GM21529 (cell line): ENCODE measurements around the gene NHSL1.

Source experiments
- ATAC-seq: cut with Tn5 transposase; IDR thresholded peaks from one replicate; pipeline ENCODE4 v1.9.1; 2021; ENCODE audit not compliant: unreplicated experiment

Gene NHSL1

GRCh38 chr6:138498629-138499302, 528 bp downstream of the NHSL1 start:
- ATAC-seq: no peak

GRCh38 chr6:138497286-138497685, 2.0 kb downstream of the NHSL1 start:
- no peak for ATAC-seq

DNA sequence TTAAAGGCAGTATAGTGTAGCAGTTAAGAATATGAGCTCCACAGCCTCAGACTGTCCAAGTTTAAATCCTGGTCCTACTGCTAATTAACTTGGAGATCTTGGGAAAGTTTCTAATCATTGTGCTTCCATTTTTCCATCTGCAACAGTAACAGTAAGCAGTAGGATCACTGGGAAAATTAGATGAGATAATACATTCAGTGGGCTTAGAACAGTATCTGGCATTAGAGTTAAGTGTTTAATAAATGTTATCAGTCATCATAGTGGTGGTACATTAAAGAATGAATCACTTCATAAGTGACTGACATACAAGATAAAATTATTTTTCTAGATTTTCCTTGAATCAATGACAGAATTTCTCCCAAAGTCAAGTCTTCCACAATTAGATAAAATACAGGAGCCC, 5.0 kb downstream of the NHSL1 start:
- no peak for ATAC-seq

DNA sequence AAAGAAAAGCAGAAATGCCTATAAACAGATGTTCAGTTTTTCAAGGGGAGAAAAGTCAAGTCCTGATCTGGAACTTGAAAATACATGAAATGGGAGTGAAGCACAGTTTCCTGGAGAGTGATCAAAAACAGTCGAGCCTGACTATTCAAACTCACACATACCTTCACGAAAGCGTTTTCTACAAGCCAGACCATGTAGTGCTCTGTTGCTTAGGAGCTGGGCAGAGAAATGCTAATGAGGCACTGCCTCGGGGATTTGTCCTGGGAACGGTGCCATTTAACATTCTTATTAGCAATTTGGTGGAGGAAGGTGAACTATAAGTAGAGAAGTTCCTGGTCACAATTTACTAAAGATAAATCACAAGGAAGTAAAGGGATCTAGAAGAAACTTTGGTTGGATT, 5.9 kb downstream of the NHSL1 start:
- no peak for ATAC-seq

GRCh38 chr6:138492871-138493270, 6.4 kb downstream of the NHSL1 start:
- no peak for ATAC-seq

DNA sequence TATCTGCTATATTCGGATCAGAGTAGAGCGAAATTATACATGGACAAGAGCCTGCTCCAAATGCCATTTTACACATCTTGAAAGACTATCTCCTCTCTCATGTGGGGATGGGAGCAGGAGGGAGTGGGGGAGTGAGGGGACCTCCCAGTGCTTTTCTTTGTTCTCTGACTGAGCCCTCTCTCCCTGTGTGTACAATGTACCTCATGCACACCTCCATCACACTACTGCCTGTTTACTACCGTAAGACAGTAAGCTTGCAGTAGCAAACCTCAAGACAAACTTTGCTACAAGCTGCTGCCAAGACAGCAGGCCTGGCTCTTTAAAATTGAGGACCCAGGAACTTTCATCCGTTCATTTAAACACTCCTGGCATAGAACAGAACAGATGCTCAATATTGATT, 7.2 kb downstream of the NHSL1 start:
- ATAC-seq: no peak

- no peak for ATAC-seq
These were observed 8.3 kb downstream of the NHSL1 start for GRCh38 chr6:138491017-138491416.

DNA sequence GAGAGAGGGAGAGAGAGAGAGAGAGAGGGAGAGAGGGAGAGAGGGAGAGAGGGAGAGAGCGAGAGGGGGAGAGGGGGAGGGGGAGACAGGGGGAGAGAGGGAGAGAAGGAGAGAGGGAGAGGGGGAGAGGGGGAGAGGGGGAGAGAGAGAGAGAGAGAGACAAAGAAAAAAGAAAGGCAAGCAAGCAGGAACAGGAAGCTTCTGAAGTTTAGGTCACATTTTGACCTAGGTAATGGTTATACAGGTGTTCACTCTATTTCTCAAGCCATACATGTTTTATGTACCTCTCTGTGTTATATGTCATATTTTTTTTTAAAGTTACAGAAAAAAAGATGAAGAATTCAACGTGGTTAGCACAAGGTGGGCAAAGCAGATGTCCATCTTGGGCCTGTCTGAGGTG, 9.4 kb downstream of the NHSL1 start:
- no peak for ATAC-seq

DNA sequence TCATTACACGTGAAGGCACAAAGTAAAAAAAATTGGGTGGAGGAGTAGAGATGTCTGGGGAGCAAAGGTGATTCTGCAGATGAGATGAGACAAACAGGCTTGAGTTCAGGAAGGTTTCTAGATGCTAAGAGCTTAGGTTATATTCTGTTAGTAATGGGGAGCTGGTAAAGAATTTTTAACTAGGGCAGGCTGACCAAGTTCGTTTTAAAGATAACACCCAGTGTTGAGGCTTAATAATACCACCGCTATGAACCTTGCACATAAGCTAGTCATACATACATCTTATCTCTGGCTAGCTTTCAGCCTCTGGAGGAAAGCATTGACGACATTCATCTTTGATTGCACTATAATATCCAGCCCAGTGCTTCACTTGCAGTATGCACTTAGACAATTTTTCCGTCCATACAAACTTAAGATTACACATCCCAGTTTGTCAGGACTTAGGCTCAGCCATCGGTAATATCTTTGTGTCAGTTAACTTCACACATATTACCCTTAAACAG, 12.1 kb downstream of the NHSL1 start:
- no peak for ATAC-seq

DNA sequence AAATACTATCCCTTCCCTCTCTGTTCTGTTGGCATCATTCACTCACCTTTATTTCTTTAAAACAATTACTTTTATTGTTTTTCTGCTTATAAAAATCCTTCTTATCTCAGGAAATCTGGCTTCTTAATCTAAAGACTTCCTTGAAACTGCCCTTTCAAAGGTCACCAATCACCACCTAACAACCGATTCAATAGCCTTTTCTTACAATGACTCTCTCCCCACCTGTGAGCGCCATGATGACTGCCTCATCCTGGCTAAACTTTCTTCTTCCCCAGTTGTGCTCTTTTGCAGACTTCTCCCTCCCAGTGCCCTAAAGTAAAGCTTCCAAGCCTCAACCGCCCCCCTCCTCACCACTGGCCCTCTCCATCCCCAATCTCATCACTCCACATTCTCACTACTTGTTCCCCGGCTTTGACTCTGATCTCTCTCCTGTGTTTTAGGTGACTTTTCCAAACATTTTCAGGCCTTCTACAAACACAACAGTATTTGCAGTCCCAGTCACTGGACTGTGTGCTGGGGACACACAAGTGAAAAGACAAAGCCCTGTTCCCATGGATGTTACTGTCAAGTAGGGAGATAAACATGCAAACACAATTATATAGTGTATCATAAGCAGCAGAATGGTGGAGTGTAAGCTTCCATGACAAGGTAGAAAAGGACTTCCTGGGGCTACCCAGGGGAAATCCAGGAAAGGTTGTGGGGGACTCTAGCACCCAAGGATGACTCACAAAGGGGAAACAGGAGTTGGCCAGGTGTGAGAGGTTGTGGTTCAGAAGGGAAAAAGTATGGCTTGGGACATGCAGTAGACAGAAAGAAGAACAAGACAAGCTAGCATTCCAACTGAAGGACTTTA, 12.8 kb downstream of the NHSL1 start:
- ATAC-seq: no peak

DNA sequence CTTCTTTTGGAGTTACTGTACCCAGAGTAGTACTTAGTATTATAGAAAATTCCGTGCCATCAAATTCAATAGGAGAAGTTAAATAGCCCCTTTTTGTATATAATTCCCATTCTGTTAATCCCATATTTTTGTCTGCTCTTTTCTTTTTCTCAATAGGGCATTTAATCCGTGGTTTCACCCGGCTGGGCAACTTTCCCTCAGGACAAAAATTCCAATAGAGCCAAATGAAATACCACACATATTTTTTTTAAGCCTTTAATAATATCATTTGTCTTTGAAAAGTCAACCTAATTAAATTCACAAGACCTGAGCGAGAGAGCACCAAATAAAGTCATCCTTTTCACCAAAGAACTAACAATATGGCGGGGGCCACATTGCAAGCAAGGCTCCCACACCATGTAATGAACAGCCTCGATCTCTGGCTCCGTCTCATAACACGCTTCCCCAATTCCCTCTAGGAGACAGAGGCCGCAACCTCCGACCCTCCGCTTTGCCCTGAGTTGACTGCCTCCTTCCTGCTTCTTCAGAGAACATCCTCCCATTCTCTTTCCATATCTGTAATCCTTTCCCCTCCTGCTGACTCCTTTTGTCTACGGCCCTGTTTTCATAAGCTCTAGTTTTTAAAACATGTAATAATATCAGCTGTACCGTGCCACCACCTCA, 13.6 kb downstream of the NHSL1 start:
- no peak for ATAC-seq

- ATAC-seq: no peak
These were observed 14.2 kb downstream of the NHSL1 start for GRCh38 chr6:138485005-138485545.

- ATAC-seq: no peak
These were observed 15.1 kb downstream of the NHSL1 start for GRCh38 chr6:138484018-138484731.

- no peak for ATAC-seq
These were observed 16.5 kb downstream of the NHSL1 start for GRCh38 chr6:138482816-138483215.

DNA sequence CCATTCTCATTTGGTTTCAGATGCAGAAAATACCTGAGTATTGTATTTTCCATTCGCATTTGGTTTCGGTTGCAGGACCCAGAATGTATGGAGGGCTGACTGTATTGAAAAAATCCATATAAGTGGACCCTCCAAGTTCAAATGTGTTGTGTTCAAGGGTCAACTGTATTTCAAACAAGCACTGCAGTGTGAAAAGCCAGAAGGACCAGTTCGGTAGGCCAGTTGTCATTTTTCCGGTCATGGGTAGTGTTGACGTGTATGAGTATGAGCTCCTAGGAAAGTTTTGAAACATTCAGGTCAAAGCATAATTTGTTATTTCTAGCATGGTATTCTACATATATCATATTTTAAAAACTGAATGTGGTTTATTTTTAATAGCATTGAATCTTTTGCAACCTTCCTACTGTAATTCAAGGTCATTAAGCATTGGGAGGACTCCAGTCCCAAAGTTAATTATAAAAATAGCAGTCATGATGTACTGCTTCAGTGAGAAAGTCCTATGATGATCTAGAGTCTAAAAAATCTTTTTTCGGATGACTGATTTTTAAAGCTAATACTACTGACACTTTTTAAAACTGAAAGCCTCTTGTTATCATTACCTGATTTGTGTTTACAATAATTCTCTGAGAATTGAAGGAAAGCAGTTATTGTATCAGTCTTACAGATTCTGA, 18.9 kb downstream of the NHSL1 start:
- ATAC-seq: no peak

DNA sequence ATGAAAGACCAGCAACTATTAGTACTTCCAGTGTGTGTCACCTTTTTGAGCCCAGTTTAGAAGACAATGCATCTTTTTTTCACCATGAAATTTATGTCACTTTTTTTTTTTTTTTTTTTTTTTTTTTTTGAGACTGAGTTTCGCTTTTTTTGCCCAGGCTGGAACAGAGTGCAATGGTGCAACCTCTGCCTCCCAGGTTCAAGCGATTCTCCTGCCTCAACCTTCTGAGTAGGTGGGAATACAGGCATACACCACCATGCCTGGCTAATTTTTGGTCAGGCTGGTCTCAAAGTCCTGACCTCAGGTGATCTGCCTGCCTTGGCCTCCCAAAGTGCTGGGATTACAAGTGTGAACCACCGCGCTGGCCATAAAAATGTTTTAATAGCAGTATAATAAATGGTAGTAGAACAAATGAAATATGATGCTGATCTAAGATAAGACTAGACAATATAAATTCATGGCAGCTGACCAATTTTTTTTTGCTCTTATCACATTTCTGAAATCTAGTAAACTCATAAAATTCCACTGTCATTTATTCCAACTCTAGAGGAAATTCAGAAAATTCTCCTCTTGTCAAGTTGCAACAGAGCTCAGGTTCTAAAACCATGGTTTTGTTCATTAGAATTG, 21.3 kb downstream of the NHSL1 start:
- ATAC-seq: no peak

DNA sequence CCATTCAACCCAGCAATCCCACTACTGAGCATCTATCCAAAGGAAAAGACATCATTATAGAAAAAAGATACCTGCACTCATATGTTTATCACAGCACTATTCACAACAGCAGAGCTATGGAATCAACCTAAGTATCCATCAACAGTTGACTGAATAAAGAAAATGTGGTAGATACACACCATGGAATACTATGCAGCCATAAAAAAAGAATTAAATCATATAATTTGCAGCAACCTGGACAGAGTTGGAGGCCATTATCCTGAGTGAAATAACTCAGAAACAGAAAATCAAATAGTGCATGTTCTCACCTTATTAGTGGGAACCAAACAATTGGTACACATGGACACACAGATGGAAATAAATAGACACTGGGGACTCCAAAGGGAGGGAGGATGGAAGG, 23.2 kb downstream of the NHSL1 start:
- no peak for ATAC-seq

DNA sequence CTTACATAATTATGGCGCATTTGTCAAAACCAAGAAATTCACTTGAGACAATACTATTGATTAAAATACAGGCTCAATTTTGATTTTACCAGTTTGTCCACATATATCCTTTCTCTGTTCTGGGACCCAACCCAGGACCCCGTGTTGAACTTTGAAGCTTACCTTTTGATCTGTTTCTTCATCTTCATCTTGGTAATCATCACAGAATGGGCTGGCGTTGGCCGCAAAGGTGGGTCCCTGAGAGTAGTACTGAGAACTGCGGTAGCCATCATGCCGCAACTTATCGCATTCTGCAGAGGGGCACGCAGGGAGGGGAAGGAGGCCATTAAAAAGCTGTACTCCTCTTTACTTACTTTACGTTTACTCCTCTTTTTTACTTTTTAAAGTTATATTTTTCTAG, 26.1 kb downstream of the NHSL1 start:
- no peak for ATAC-seq

GRCh38 chr6:138468320-138469015, 30.8 kb downstream of the NHSL1 start:
- ATAC-seq: no peak
